Pancreas (tissue), 10 donors: ENCODE measurements around the gene FAM72B. TPM values are rescaled to one million over a fixed set of nuclear protein-coding genes. Genes with fewer than 3 reads are reported as not detected.
"Not testable (repeated sequence)": the region's sequence is repeated elsewhere in the genome, so short reads cannot be mapped to it uniquely, and the experiment has no call there.

ENCODE experiments used
- ATAC-seq, 4 donors: fragments of 200-7000 bp; cut with Tn5 transposase; one replicate each; pipeline versions ENCODE4 v1.8.0 to v1.9.1; 2020; ENCODE audit warnings: mild to moderate bottlenecking in 4 of 4, moderate library complexity in 4 of 4
- DNase-seq, 6 donors: peaks; one replicate each; pipeline ENCODE4 v3.0.0-alpha.2; 2020
- FAIRE-seq: peaks from 2 replicates; lab custom pipeline; 2012; peaks lifted over from hg19 to GRCh38; lab: Jason Lieb, UNC
- H3K27ac ChIP-seq, 4 donors: fragments of 200-600 bp; sonication (generic); 1 replicate in 3 of 4; 2 replicates in 1 of 4; pipeline versions ENCODE4 v1.5.0 to v1.8.0; 2020
- H3K27me3 ChIP-seq, 4 donors: fragments of 200-600 bp; one replicate each; pipeline ENCODE4 v1.8.0; 2021
- H3K36me3 ChIP-seq, 3 donors: fragments of 200-600 bp; sonication (generic) in 1 of 3; one replicate each; pipeline versions ENCODE4 v1.5.0 to v1.8.0; 2020 to 2021
- H3K4me1 ChIP-seq, 3 donors: fragments of 200-600 bp; one replicate each; pipeline ENCODE4 v1.8.0; 2021
- H3K4me3 ChIP-seq, 4 donors: fragments of 200-600 bp; sonication (generic) in 2 of 4; one replicate each; pipeline versions ENCODE4 v1.5.0 to v1.8.0; 2020 to 2021
- H3K9me3 ChIP-seq, 4 donors: fragments of 200-600 bp; one replicate each; pipeline ENCODE4 v1.8.0; 2021
- WGBS, 2 donors: extraction: QIAGEN DNeasy Blood & Tissue Kit; methylation state at CpG; one replicate each; pipeline ENCODE4 v1.1.7; 2013; 5-methylcytosine and 5-hydroxymethylcytosine counted together
- intact Hi-C, 3 donors: fragments of 100-400 bp; cut with DNase I; formaldehyde crosslinking; loops; one replicate each; pipeline versions ENCODE4 v1.11.1 to v1.14.2; 2022
- polyA plus RNA-seq, 2 donors: library from polyadenylated mRNA; stranded (reverse); fragments of 200-250 nt; gene quantifications; one replicate each; pipeline ENCODE4 v1.2.3, GENCODE V29; 2013
- total RNA-seq, 6 donors: library from RNA; stranded (reverse); fragmentation: NEBNext Ultra II Directional in 4 of 6; extraction: Animal tissue kit (Norgen Biotek cat#: 25700) in 4 of 6; gene quantifications; one replicate each; pipeline versions ENCODE4 v1.2.1 to v1.2.4, GENCODE V29; 2021 to 2023
- donor health status: healthy with polysubstance abuse.
- donor health status: DM: no; HTN: no; CAD: no; lungs with moderate emphysema.
- donor health status: DM: no; HTN: no; CAD: no.
- donor health status: control.
- donor health status: control.
- donor health status: Bipolar disorder and iron deficiency.
- donor health status: DM: yes; HTN: yes; CAD: no.
- donor health status: DM: no; HTN: no; CAD: no.
- donor health status: DM: no; HTN: no; CAD: no.
- donor health status: DM: yes; HTN: yes; CAD: no.

Gene FAM72B
- total and polyA plus RNA-seq, 8 donors: 0.16 to 0.47 (median 0.25) TPM; not detected in 4

- DNase-seq: peak in 1 of 6 donors; percentile 3
- H3K36me3 ChIP-seq, H3K27me3 ChIP-seq, intact Hi-C loops, H3K4me1 ChIP-seq, H3K27ac ChIP-seq, FAIRE-seq, H3K4me3 ChIP-seq, H3K9me3 ChIP-seq: not testable (repeated sequence)
- ATAC-seq: peak in 3 of 4 donors; percentile 63 to 87 (median 82)
- 40% methylated on average over 2 of the region's 5 CpGs; no CpG with 5 or more reads in 1 of the 2 donors for WGBS, 2 donors
Observed at GRCh38 chr1:121214544-121215156, 30.5 kb upstream of the FAM72B start.

- intact Hi-C loops, H3K4me3 ChIP-seq, H3K27me3 ChIP-seq, H3K9me3 ChIP-seq, H3K36me3 ChIP-seq, H3K27ac ChIP-seq, H3K4me1 ChIP-seq, FAIRE-seq: not testable (repeated sequence)
- ATAC-seq (peak in 2 of 4 donors; percentile 77 to 86), DNase-seq (peak in 1 of 6 donors; percentile 31)
- WGBS, 2 donors: 26% methylated on average over 7 of the region's 9 CpGs; no CpG with 5 or more reads in 1 of the 2 donors
Observed at GRCh38 chr1:121213491-121213890, 29.4 kb upstream of the FAM72B start.

DNA sequence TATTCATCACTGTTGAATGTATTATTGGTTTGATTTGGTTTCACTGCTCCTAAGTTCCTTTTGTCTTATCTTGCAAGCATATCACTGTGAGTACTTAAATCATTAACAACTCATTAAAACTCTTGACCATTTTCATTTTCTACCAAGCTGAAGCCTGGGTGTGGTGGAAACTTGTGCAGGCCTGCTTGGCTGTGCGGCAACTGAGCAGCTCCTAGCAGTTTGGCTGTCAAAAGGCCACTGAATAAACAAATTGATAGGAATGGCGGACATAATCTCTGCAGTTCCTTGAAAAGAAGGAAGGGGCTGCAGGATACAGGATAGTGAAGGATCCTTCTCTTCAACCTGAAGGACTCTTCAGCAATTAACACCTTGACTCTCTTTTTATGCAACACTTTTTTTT lies 26.6 kb upstream of the FAM72B start:
- intact Hi-C loops, ATAC-seq, H3K27ac ChIP-seq, H3K27me3 ChIP-seq, FAIRE-seq, H3K4me1 ChIP-seq, DNase-seq, H3K4me3 ChIP-seq, H3K36me3 ChIP-seq, H3K9me3 ChIP-seq: not testable (repeated sequence)
- 73% methylated on average over 2 of the region's 2 CpGs; no CpG with 5 or more reads in 1 of the 2 donors for WGBS, 2 donors

- not testable (repeated sequence) for FAIRE-seq
Observed at GRCh38 chr1:121208375-121208774, 24.2 kb upstream of the FAM72B start.

DNA sequence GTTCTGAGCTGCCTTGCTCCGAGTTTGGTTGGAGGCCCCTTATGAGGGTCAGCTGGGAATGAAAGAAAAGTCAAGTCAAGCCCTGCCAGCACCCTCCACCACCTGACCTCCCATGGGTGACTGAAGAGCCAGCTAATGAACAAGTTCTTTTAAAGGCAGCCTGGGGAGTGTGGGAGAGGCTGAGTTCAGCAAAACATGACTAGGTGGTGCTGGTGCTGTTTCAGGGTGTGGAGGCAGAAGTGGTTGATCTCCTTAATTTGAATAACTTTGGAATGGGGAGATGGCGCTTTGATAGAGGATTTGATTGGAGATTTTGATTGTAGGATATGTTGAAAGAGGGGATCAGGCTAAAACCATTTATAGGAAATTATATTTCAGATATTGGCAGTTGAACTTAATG lies 23.2 kb upstream of the FAM72B start:
- ATAC-seq, DNase-seq, H3K9me3 ChIP-seq, intact Hi-C loops, FAIRE-seq, H3K36me3 ChIP-seq, H3K27ac ChIP-seq, H3K27me3 ChIP-seq, H3K4me3 ChIP-seq, H3K4me1 ChIP-seq: not testable (repeated sequence)
- WGBS, 2 donors: 95 to 100% methylated on average over 1 of the region's 2 CpGs

More at GRCh38 chr1:121208375-121208774, 24.2 kb upstream of the FAM72B start:
- H3K4me1 ChIP-seq, intact Hi-C loops, H3K27ac ChIP-seq, ATAC-seq, H3K4me3 ChIP-seq, H3K9me3 ChIP-seq, H3K36me3 ChIP-seq, DNase-seq, H3K27me3 ChIP-seq: not testable (repeated sequence)
- WGBS, 2 donors: 72 to 78% methylated on average over 4 to 5 of the region's 6 CpGs

- H3K4me3 ChIP-seq, FAIRE-seq, H3K27me3 ChIP-seq, H3K4me1 ChIP-seq, H3K36me3 ChIP-seq, H3K9me3 ChIP-seq, DNase-seq, H3K27ac ChIP-seq, intact Hi-C loops: not testable (repeated sequence)
- 33 to 52% methylated on average over 1 to 3 of the region's 8 CpGs for WGBS, 2 donors
- ATAC-seq: peak in 1 of 4 donors; percentile 15
Observed at GRCh38 chr1:121205786-121206711, 21.9 kb upstream of the FAM72B start.

DNA sequence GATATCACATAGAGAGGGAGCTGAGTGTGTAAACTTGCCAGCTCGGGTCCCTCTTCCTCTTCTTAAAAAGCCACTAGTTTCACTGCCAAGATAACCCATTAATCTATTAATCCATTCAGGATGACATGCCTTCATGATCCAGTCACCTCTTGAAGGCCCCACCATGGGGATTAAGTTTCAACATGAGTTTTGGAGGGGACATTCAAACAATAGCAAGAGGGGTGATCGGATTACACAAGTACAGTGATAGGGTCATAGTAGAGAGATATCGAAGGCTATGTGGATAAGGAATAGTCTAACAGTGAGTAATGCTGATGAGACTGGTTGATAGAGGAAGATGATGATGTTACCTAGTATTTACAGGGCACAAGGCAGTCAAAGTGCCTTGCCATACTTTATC lies 18.8 kb upstream of the FAM72B start:
- H3K27me3 ChIP-seq, DNase-seq, H3K4me1 ChIP-seq, ATAC-seq, H3K27ac ChIP-seq, intact Hi-C loops, H3K4me3 ChIP-seq, FAIRE-seq, H3K9me3 ChIP-seq, H3K36me3 ChIP-seq: not testable (repeated sequence)
- WGBS, 2 donors: 64 to 90% methylated on average over 2 to 3 of the region's 3 CpGs

DNA sequence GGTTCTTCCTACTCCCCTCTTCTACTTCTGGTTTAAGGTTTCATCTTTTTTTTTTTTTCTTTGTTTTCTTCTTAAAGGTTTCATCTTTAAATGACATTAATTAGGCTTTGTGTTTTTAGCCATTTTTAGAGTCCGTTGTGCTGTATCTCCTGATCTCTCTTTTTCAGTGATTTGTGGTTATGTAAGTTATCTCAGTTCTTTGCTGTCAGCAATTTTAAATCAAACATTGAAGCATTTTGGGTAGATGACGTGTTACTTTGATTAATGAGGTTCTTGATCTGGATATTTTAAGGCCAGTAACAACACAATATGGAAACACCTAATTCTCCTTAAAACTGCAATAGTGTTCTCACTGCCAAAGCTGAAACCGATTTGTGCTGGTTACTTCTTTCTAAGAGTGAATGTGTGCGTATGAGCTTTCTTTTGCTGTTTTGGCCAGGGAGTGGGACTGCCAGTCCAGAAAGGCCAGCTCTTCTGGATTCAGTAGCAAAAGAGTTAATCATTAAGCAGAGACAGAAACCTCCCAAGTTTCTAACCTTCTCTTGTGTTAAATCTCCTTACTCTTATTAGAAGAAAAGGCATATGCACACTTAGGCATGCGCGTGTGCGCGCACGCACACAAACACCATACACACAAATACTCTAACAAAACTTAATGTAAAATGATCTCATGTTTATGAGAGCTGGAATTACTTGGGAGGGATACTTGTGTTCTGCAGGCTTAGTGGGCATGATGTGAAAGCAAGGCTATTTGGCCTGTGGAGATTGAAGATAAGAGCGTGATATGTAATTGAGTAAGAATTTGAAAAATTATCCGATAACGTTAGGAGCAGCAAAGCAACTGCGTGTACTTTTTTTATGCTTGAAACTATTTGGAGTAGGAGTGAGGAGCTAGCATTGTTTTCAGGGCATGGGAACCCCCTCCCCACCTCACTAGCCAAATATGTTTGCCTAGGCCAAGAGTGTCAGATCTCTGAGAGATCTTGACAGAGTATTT lies 17.1 kb upstream of the FAM72B start:
- H3K4me1 ChIP-seq, H3K27me3 ChIP-seq, H3K4me3 ChIP-seq, H3K36me3 ChIP-seq, H3K9me3 ChIP-seq, intact Hi-C loops, FAIRE-seq: not testable (repeated sequence)
- WGBS, 2 donors: 48 to 59% methylated on average over 9 of the region's 13 CpGs
- DNase-seq (peak in 2 of 6 donors; percentile 2 to 15), ATAC-seq (peak; percentile 64 to 85 (median 79))
- H3K27ac ChIP-seq: peak overlapping the region in 2 of 4 donors; percentile 44

GRCh38 chr1:121200232-121200631 lies 16.1 kb upstream of the FAM72B start:
- H3K9me3 ChIP-seq, DNase-seq, FAIRE-seq, H3K36me3 ChIP-seq, H3K27me3 ChIP-seq, H3K4me3 ChIP-seq, H3K27ac ChIP-seq, H3K4me1 ChIP-seq, intact Hi-C loops: not testable (repeated sequence)
- peak in 1 of 4 donors; percentile 29 for ATAC-seq
- WGBS, 2 donors: no CpG with 5 or more reads among the region's 1 CpG

DNA sequence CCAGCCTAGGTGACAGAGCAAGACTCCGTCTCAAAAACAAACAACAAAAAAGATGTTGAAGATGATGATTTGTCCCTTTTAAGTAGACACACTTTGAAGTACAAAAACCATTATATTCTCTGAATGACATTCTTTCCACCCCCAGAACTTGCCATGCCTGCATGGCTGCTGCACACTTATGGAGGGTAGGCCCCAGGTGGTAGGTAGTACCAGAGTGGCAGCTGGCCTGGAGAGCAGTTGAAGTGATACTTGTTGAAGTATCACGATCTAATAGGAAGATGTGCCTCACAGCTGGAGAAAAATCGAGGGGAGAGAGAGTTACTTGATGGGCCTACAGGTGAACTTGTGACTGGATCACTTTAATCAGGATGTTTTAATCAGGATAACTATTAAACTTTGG lies 15.6 kb upstream of the FAM72B start:
- ATAC-seq, H3K4me1 ChIP-seq, H3K27ac ChIP-seq, FAIRE-seq, H3K4me3 ChIP-seq, intact Hi-C loops, H3K36me3 ChIP-seq, H3K9me3 ChIP-seq, DNase-seq, H3K27me3 ChIP-seq: not testable (repeated sequence)
- WGBS, 2 donors: 75 to 78% methylated on average over 1 of the region's 3 CpGs
